Muscle of leg (tissue), 11 donors: Measurements from ENCODE around the gene MRPL20. TPM values are rescaled to one million over a fixed set of nuclear protein-coding genes. Genes with fewer than 3 reads are reported as not detected.

Source experiments
- DNase-seq: peaks from one replicate; pipeline ENCODE4 v3.0.0; 2013
- H3K27ac ChIP-seq: one replicate; pipeline ENCODE4 v1.5.1; 2013; ENCODE audit warnings: mild to moderate bottlenecking, low read length, control low read depth
- H3K27me3 ChIP-seq: one replicate; pipeline ENCODE4 v1.6.1; 2013; ENCODE audit warnings: low read length; ENCODE audit not compliant: control insufficient read depth, insufficient read depth
- H3K36me3 ChIP-seq: one replicate; pipeline ENCODE4 v1.6.1; 2013; ENCODE audit warnings: low read length; ENCODE audit not compliant: control insufficient read depth, insufficient read depth
- H3K4me1 ChIP-seq: one replicate; pipeline ENCODE4 v1.6.1; 2013; ENCODE audit warnings: low read length; ENCODE audit not compliant: control insufficient read depth, insufficient read depth
- H3K4me3 ChIP-seq: one replicate; pipeline ENCODE4 v1.5.1; 2013; ENCODE audit warnings: low read length, control low read depth
- H3K9me3 ChIP-seq: replicated peaks from 2 replicates; pipeline ENCODE4 v1.6.1; 2013; ENCODE audit warnings: low read depth, low read length; ENCODE audit not compliant: control insufficient read depth
- WGBS: methylation state at CpG from one replicate; pipeline ENCODE4 v1.1.5; 2013; ENCODE audit warnings: missing lambda C conversion rate; ENCODE audit not compliant: insufficient coverage; 5-methylcytosine and 5-hydroxymethylcytosine counted together
- polyA plus RNA-seq, 8 donors: library from polyadenylated mRNA; unstranded; fragments of 120-200 nt; gene quantifications; one replicate each; pipeline versions ENCODE4 v1.2.1 to v1.2.3, GENCODE V29; 2013; ENCODE audit warnings: inconsistent platforms in 1 of 8, low replicate concordance in 1 of 8; ENCODE audit not compliant: insufficient read length in 8 of 8, insufficient read depth in 1 of 8
- total RNA-seq: library from RNA; stranded (reverse); fragments of 120-200 nt; gene quantifications from one replicate; pipeline ENCODE4 v1.2.4, GENCODE V29; 2013

The MRPL20 gene
- total and polyA plus RNA-seq, 9 donors: 97.9 to 121 (median 104) TPM

DNA sequence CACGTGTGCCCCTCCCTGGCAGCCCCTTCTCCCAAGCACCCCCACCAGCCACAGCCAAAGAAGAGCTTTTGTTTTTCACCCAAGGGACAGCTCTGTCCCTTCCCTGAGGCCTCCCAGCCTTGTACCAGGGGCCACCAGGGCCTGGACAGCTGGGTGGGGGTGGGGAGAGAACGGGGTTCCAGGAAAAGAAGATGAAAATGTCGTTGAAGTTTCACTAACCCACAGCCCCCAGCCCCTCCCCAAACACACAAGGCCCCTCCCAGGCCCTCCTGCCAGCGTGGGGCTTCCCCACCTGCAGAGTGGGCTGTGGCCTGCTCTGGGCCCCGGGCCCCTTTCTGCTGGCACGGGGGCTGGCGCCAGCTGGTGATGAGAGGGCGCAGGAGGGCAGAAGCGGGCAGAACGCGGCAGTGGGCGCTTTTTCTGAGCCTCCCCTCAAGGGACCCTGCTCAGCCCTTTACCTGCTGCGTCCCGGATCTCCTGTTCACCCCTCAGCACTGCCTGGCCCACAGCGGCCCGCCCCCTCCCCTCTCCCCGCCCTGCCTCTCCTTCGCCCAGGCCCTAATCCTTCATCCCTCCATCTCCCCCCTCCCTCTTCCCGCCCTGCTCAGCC is 19.5 kb upstream of the MRPL20 start:
- H3K27me3 ChIP-seq: no peaks in the 10 kb centered on the region
- no peaks in the 10 kb centered on the region for H3K9me3 ChIP-seq
- no peak overlapping the region for H3K4me3 ChIP-seq
- 30% methylated on average over 16 of the region's 19 CpGs for WGBS
- no peak overlapping the region for H3K27ac ChIP-seq
- no peak for DNase-seq
- peaks cover 57% of the 10 kb centered on the region for H3K4me1 ChIP-seq
- H3K36me3 ChIP-seq: no peaks in the 10 kb centered on the region

GRCh38 chr1:1425753-1426495 is 18.8 kb upstream of the MRPL20 start:
- Histone ChIP-seq H3K4me1 (peaks cover 57% of the 10 kb centered on the region), H3K27me3 (no peaks in the 10 kb centered on the region), H3K9me3 (no peaks in the 10 kb centered on the region), H3K4me3 (no peak overlapping the region), H3K36me3 (no peaks in the 10 kb centered on the region), H3K27ac (no peak overlapping the region)
- 50% methylated on average over 26 of the region's 33 CpGs for WGBS
- DNase-seq: no peak

DNA sequence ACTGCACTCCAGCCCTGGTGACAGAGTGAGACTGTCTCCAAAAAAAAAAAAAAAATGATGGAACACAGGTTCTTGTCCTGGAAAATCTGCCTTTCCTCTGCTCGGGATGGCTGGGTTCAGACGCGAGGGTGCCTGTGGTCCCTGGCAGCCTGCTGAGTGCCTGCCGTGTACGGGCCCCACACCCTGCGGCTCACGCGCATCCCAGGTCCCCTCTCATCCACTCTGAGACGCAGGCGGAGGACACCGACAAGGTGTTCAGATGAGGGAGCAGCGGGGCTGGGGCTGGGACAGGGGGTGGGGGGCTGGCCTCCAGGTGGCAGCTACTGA is 18.3 kb upstream of the MRPL20 start:
- Histone ChIP-seq H3K4me1 (peaks cover 57% of the 10 kb centered on the region), H3K27ac (no peak overlapping the region), H3K9me3 (no peaks in the 10 kb centered on the region), H3K4me3 (no peak overlapping the region), H3K36me3 (no peaks in the 10 kb centered on the region), H3K27me3 (no peaks in the 10 kb centered on the region)
- no peak for DNase-seq
- WGBS: 56% methylated on average over 4 of the region's 12 CpGs

GRCh38 chr1:1424707-1425106 is 17.6 kb upstream of the MRPL20 start:
- H3K27ac ChIP-seq: no peak overlapping the region
- H3K36me3 ChIP-seq: no peaks in the 10 kb centered on the region
- 79% methylated on average over 12 of the region's 15 CpGs for WGBS
- no peak for DNase-seq
- H3K4me3 ChIP-seq: no peak overlapping the region
- H3K4me1 ChIP-seq: peaks cover 52% of the 10 kb centered on the region
- no peaks in the 10 kb centered on the region for H3K9me3 ChIP-seq
- H3K27me3 ChIP-seq: no peaks in the 10 kb centered on the region

DNA sequence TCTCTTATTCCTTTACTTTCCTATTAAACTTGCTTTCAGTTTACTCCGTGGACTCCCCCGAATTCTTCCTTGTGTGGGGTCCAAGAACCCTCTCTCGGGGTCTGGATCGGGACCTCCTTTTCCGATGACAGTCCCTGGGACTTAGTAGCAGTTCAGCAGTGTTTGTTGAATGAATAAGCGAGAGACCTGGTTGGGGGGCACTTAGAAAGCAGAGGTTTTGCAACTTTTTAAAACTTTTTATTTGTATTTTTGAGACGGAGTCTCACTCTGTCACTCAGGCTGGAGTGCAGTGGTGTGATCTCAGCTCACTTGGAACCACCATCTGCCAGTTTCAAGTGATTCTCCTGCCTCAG is 16.1 kb upstream of the MRPL20 start:
- no peak for DNase-seq
- Histone ChIP-seq H3K4me3 (no peak overlapping the region), H3K27me3 (no peaks in the 10 kb centered on the region), H3K4me1 (peaks cover 52% of the 10 kb centered on the region), H3K27ac (no peak overlapping the region), H3K9me3 (no peaks in the 10 kb centered on the region), H3K36me3 (no peaks in the 10 kb centered on the region)
- 74% methylated on average over 3 of the region's 7 CpGs for WGBS

DNA sequence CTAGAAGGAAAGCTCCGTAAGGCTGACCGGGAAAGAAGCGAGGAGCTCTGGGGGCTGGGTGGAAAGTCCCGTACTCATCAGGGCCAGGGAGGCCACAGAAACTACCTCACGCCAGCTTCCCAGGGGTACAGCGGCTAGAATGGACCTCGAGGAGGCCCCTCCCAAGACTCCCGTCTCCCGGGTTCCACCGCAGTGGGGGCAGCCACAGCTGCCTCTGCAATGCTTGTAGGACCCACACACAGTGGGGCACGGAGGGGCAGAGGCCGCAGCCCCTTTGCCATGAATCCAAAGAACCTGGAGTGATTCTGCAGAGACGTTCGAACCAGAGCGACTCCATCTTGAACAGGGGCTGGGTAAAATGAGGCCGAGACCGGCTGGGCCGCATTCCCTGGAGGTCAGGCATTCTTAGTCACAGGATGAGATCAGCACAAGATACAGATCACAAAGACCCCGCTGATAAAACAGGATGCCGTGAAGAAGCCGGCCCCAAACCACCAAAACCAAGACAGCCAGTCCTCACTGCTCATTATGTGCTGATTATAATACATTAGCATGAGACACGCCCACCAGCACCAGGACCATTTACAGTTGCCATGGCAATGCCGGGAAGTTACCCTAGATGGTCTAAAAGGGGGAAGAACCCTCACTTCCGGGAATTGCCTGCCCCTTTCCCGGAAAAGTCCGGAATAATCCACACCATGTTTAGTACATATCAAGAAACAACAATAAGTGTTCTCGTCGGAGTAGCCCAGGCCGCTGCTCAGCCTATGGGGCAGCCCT is 15.6 kb upstream of the MRPL20 start:
- no peaks in the 10 kb centered on the region for H3K9me3 ChIP-seq
- no peak overlapping the region for H3K27ac ChIP-seq
- H3K27me3 ChIP-seq: no peaks in the 10 kb centered on the region
- no peak overlapping the region for H3K4me3 ChIP-seq
- DNase-seq: no peak
- 61% methylated on average over 20 of the region's 29 CpGs for WGBS
- H3K4me1 ChIP-seq: peaks cover 52% of the 10 kb centered on the region
- H3K36me3 ChIP-seq: no peaks in the 10 kb centered on the region

DNA sequence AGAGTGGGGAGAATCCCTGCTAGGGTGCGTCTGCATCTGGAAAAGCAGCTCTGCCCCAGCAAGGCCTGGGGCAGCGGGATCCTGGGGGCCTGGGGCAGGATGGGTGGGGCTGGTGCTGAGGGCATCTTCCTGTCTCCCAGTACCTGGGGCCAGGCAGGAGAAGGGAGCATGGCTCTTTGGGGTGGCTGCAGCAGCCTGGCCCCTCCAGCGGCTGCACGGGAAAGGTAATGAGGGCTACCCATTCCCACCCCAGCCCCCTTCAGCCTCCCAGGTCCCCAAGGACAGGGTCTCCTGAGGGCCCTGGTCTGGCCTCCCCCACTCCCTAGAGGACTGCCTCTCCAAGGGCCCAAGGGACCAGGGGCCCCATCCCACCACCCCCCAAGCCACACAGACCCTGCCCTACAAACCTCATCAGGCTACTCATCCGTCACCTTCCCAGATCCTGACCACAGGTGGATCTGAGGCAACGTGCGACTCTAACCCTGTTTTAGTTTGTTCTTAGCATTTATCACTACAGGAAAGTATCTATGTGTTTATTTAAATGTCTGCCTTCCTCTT is 14.9 kb upstream of the MRPL20 start:
- no peaks in the 10 kb centered on the region for H3K36me3 ChIP-seq
- H3K27ac ChIP-seq: no peak overlapping the region
- WGBS: no CpG with 5 or more reads among the region's 7 CpGs
- H3K4me3 ChIP-seq: no peak overlapping the region
- peaks cover 52% of the 10 kb centered on the region for H3K4me1 ChIP-seq
- no peak for DNase-seq
- H3K9me3 ChIP-seq: no peaks in the 10 kb centered on the region
- no peaks in the 10 kb centered on the region for H3K27me3 ChIP-seq

DNA sequence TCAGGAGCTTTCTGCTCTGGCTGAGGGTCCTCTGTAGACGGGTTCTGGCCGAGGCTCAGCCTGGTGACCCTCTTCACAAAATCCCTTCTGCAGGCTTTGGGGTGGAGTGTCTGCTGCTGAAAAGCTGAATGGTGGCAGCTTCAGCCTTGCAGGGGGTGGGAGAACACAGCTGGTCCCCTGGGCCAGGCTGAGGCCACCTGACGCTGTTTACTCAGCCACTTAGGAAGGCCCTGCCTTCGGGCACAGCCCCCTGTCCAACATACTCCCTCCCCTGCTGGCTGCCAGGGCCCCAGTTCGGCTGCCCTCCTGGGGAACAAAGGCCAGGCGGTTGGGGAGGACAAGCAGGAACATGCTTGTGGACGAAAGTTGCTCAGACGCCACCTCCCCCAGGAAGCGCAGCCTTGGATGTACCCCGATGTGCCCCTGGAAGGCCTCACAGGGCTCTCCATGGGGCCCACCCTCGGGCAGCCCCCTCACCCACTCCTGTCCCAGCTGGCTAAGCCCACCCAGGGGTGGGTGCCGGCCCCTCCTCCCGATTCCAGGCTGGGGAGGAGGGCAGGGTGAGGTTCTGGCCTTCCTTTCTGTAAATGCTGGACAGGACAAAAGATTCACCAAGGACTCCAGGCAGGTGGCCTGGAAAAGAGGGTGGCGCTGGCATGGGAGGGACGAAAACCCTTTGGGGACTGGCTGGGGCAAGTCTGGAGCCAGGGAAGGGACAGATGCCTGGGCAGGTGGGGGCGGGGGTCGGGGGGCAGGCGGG is 14.2 kb upstream of the MRPL20 start, which contains the start of gene ANKRD65:
Gene ANKRD65 (minus strand): TSS at position 130 of the 760 bp plus-strand sequence. CDS start 271 bp downstream, outside the sequence.
- peak within 1 kb of the TSS; percentile 36 for H3K4me3 ChIP-seq
- peak; percentile 48 for DNase-seq
- H3K36me3 ChIP-seq: no peaks in the 10 kb centered on the region
- WGBS: 66% methylated on average over 5 of the region's 18 CpGs
- no peaks in the 10 kb centered on the region for H3K27me3 ChIP-seq
- peak within 1 kb of the TSS; percentile 70 for H3K27ac ChIP-seq
- no peaks in the 10 kb centered on the region for H3K9me3 ChIP-seq
- peaks cover 47% of the 10 kb centered on the region for H3K4me1 ChIP-seq

- Histone ChIP-seq H3K4me1 (peaks cover 41% of the 10 kb centered on the region), H3K9me3 (no peaks in the 10 kb centered on the region), H3K4me3 (peak overlapping the region; percentile 36), H3K27me3 (no peaks in the 10 kb centered on the region), H3K27ac (peak overlapping the region; percentile 70), H3K36me3 (no peaks in the 10 kb centered on the region)
- WGBS: 45% methylated on average over 12 of the region's 12 CpGs
- DNase-seq: no peak
Observed at GRCh38 chr1:1420654-1421141, 13.6 kb upstream of the MRPL20 start.
